Stimulated activated CD8-positive, alpha-beta memory T cell treated with anti-CD3 and anti-CD28 coated beads, Interleukin-12 subunit alpha, Interleukin-12 subunit beta, amount 100 ng/mL, for 4 hours (primary cell): ENCODE results near the gene PRDX2.

Experiments
- DNase-seq: peaks from one replicate; pipeline ENCODE4 v3.0.0-alpha.2; 2020; ENCODE audit warnings: low read depth

The PRDX2 gene

DNA sequence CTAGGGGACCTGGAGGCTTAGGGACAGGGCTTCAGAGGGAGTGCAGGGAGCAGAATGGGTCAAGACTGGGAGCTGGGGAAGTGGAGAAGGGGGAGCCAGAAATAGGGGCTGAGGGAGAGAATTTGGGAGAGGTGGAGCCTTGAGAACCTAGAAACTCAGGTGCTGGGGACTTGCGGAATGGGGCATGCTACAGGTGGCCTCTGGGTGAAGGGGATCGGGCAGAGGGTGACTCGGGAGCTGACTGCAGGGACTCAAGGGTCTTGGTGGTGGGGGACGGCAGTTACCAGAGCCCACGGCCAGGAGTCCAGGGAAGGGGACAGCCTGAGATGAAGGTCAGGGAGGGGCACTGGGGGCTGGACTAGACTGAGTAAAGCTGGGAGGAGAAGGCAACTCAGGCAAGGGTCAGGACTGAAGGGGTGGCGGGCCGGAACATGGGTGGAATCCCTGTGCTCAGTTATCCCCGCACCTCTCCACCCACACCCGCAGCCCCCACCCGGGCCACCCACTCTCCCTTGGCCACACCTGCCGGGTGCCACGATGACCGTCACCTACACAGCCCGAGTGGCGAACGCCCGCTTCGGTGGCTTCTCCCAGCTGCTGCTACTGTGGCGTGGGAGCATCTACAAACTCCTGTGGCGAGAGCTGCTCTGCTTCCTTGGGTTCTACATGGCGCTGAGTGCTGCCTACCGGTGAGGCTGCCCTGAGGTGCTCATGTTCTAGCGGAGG is 49.4 kb downstream of the PRDX2 start:
- DNase-seq: no peak

GRCh38 chr19:12751635-12752034 is 50.0 kb downstream of the PRDX2 start, which contains the start of gene BEST2:
BEST2 (plus strand) TSS chr19:12751791; CDS start chr19:12752593, 802 bp downstream.
- no peak for DNase-seq

DNA sequence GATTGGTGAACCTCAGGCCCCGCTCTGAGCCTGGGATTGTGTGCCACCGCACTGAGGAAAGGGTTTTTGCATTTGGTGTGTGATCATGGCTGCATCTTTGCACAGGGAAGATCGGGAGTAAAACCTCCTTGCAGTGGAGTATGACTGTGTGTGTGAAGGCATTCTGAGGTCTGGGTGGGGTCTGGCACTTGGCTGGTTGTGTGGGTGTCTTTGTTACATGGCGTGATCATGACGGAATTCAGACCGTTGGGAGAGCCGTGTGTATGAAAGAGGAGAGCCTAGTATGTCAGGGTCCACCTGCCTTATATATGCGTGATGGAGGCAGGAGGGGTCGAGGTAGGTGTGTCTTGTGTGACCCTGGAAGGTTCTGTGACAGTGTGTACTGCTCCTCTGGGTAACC is 50.7 kb downstream of the PRDX2 start:
- no peak for DNase-seq

DNA sequence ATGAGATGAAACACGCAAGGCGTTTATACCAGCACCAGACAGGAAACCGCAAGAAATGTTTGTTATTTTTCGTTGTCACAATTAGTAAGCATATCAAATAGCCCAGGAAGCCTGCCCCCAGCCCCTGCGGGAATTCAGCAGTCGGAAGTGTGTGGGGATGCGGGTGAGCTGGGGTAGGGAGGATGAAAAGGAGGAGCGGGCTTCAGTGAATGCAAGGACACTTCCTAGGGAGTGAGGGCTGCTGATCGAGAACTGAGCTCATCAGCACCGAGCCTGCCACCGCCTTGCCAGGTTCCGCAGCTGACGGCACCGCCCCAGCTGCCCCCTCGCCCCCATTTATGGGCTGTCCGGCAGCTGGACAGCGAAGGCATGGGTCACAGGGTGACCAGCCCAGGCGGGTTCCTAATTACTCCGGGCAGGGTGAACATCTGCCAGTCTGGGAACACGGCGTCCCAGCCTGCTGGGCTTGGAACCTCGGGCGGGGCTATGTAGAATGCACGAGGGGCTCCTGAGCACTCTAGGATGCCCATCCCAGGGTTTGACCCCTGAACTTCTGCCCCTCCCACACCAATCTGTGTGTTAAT is 51.6 kb downstream of the PRDX2 start:
- DNase-seq: no peak

DNA sequence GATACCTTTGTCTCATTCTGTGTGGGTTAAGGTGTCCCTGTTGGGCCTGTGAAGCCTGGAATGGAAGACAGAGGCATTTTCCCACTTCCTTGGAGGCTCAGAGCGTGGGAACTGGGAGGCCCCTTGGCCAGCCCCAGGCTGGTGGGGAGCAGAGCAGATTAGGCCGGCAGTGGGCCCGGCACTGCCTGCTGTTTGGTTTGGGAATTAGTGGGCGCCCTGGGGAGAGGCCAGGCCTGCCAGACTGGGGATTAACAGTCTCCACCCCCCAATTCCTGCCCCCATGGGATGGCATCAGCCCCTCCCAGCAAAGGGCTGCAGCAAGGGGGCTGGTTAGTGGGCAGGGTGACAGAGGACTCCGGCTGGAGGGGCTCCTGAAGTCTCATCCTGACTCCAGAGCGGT is 53.1 kb downstream of the PRDX2 start:
- no peak for DNase-seq
